ENCODE data around the gene HS6ST1. TPM values are rescaled to one million over a fixed set of nuclear protein-coding genes. Genes with fewer than 3 reads are reported as not detected.

HS6ST1 gene
- total RNA-seq, 1 donor from 2014 or later: 31.1 TPM

- H3K27ac ChIP-seq: no peak overlapping the region
- Mint-ChIP-seq H3K27ac (no peak overlapping the region), H3K9me3 (no peaks in the 10 kb centered on the region), H3K4me3 (peak overlapping the region; percentile 89), H3K36me3 (no peaks in the 10 kb centered on the region), H3K4me1 (peaks cover 7% of the 10 kb centered on the region), H3K27me3 (ENCODE audit: insufficient read depth, low read depth) (peaks cover 5% of the 10 kb centered on the region)
- H3K9ac ChIP-seq: no peak overlapping the region
- H3K36me3 ChIP-seq: no peaks in the 10 kb centered on the region
- no peak for DNase-seq (ENCODE audit: low spot score)
- H3K4me2 ChIP-seq: peak overlapping the region; percentile 83
- peak overlapping the region; percentile 67 for H3K4me3 ChIP-seq
- H3F3A ChIP-seq (ENCODE audit: low read depth): no peaks in the 10 kb centered on the region
- H3K27me3 ChIP-seq: peaks cover 31% of the 10 kb centered on the region
- TF ChIP-seq EZH2phosphoT487 (IDR thresholded peaks at IDR 0.05) (no peak), EZH2 (IDR thresholded peaks at IDR 0.05) (no peak), CTCF (IDR thresholded peaks at IDR 0.05) (no peak)
- H3K79me2 ChIP-seq (ENCODE audit: low read depth): no peaks in the 10 kb centered on the region
- no peak overlapping the region for H2AFZ ChIP-seq (replicated peaks)
- H3K4me1 ChIP-seq: peaks cover 6% of the 10 kb centered on the region
- no peaks in the 10 kb centered on the region for H4K20me1 ChIP-seq (ENCODE audit: low read depth)
- no peaks in the 10 kb centered on the region for H3K9me3 ChIP-seq (ENCODE audit: low read depth)
Observed at GRCh38 chr2:128233790-128234395, 84.8 kb downstream of the HS6ST1 start.

GRCh38 chr2:128232965-128233789 is 85.5 kb downstream of the HS6ST1 start:
- Histone ChIP-seq H3K27me3 (peaks cover 31% of the 10 kb centered on the region), H3K9ac (no peak overlapping the region), H3K4me3 (peak overlapping the region; percentile 67), H3K79me2 (ENCODE audit: low read depth) (no peaks in the 10 kb centered on the region), H3F3A (ENCODE audit: low read depth) (no peaks in the 10 kb centered on the region), H3K36me3 (no peaks in the 10 kb centered on the region), H3K4me1 (peaks cover 4% of the 10 kb centered on the region), H3K4me2 (peak overlapping the region; percentile 83), H2AFZ (replicated peaks) (peak overlapping the region; percentile 95), H3K9me3 (ENCODE audit: low read depth) (no peaks in the 10 kb centered on the region), H3K27ac (no peak overlapping the region), H4K20me1 (ENCODE audit: low read depth) (no peaks in the 10 kb centered on the region)
- TF ChIP-seq EZH2phosphoT487 (IDR thresholded peaks at IDR 0.05): peak; percentile 44
- peak; percentile 81 for TF ChIP-seq CTCF (IDR thresholded peaks at IDR 0.05)
- TF ChIP-seq EZH2 (IDR thresholded peaks at IDR 0.05): peak; percentile 70
- H3K36me3 Mint-ChIP-seq: no peaks in the 10 kb centered on the region
- no peaks in the 10 kb centered on the region for H3K9me3 Mint-ChIP-seq
- peak overlapping the region; percentile 89 for H3K4me3 Mint-ChIP-seq
- H3K27me3 Mint-ChIP-seq (ENCODE audit: insufficient read depth, low read depth): peaks cover 5% of the 10 kb centered on the region
- DNase-seq (ENCODE audit: low spot score): peak; percentile 92
- no peak overlapping the region for H3K27ac Mint-ChIP-seq
- H3K4me1 Mint-ChIP-seq: peaks cover 7% of the 10 kb centered on the region

- Histone ChIP-seq H3K27ac (no peak overlapping the region), H3K9ac (no peak overlapping the region), H3K79me2 (ENCODE audit: low read depth) (no peaks in the 10 kb centered on the region), H3K4me1 (no peaks in the 10 kb centered on the region), H3F3A (ENCODE audit: low read depth) (no peaks in the 10 kb centered on the region), H3K4me2 (no peak overlapping the region), H3K4me3 (no peak overlapping the region), H3K27me3 (peaks cover 30% of the 10 kb centered on the region), H4K20me1 (ENCODE audit: low read depth) (no peaks in the 10 kb centered on the region), H3K9me3 (ENCODE audit: low read depth) (no peaks in the 10 kb centered on the region), H2AFZ (replicated peaks) (no peak overlapping the region), H3K36me3 (no peaks in the 10 kb centered on the region)
- H3K4me1 Mint-ChIP-seq: peaks cover 2% of the 10 kb centered on the region
- DNase-seq (ENCODE audit: low spot score): no peak
- H3K4me3 Mint-ChIP-seq: no peak overlapping the region
- no peak for TF ChIP-seq CTCF (IDR thresholded peaks at IDR 0.05)
- no peak for TF ChIP-seq EZH2 (IDR thresholded peaks at IDR 0.05)
- no peak for TF ChIP-seq EZH2phosphoT487 (IDR thresholded peaks at IDR 0.05)
- H3K27me3 Mint-ChIP-seq (ENCODE audit: insufficient read depth, low read depth): peaks cover 2% of the 10 kb centered on the region
- H3K9me3 Mint-ChIP-seq: peaks cover 2% of the 10 kb centered on the region
- no peaks in the 10 kb centered on the region for H3K36me3 Mint-ChIP-seq
- H3K27ac Mint-ChIP-seq: no peak overlapping the region
Observed at GRCh38 chr2:128228894-128229293, 89.8 kb downstream of the HS6ST1 start.

Data from neural progenitor cell (in vitro differentiated cells).